HG02840 (cell line): Measurements from ENCODE around the gene PRKG1.
"Not testable (repeated sequence)": the region's sequence is repeated elsewhere in the genome, so short reads cannot be mapped to it uniquely, and the experiment has no call there.

Source experiments
- ATAC-seq: cut with Tn5 transposase; IDR thresholded peaks from one replicate; pipeline ENCODE4 v1.9.1; 2021; ENCODE audit warnings: mild to moderate bottlenecking, moderate library complexity, moderate number of reproducible peaks; ENCODE audit not compliant: unreplicated experiment, low FRiP score

PRKG1 gene

GRCh38 chr10:51669041-51669440 lies 594.8 kb downstream of the PRKG1 start:
- ATAC-seq: no peak

DNA sequence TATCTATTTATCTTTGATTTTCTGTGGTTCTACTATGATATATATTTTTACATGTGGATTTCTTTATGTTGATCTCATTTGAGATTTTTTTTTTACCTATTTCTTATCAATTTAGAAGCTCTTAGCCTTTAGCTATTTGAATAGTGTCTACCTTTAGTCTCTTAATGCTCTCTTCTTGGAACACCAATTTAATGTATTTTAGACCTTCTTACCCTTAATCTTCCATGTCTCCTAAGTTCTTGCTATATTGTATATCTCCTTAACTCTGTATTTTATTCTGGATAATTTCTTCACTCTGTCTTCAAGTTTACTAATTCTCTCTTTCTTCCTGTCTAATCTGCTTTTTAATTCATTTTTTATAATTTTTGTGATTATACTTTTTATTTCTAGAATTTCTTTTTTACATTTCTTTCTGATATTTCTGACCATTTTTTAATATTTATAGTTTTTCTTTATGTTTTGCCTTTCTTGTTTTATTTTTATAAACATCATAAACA lies 597.8 kb downstream of the PRKG1 start:
- ATAC-seq: no peak

GRCh38 chr10:51675088-51675487 lies 600.8 kb downstream of the PRKG1 start:
- no peak for ATAC-seq

GRCh38 chr10:51679841-51680240 lies 605.6 kb downstream of the PRKG1 start:
- ATAC-seq: no peak

DNA sequence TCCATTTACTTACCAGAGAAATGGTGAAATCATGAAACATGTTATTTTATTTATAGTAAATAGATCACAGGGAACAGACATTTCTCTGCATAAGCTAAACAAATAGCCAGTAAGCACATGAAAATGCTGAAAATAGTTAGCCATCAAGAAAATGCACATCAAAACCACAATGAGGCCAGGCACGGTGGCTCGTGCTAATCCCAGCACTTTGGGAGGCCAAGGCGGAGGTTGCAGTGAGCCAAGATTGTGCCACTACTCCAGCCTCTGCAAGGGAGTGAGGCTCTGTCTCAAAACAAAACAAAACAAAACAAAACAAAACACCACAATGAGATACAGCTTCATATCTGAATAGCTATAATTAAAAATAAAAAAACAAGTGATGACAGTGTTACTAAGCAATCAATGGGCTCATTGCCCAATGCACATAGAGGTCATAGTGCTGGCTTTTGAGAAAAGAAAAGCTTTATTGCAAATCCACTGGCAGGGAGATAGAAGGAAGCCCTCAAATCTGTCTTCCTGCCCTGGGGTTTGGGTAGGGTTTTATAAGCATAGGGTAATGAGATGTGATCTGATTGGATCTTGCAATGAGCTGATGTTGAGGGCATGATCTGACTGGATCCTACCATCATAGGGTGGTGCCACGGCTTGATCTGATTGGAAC lies 608.9 kb downstream of the PRKG1 start:
- ATAC-seq: no peak

DNA sequence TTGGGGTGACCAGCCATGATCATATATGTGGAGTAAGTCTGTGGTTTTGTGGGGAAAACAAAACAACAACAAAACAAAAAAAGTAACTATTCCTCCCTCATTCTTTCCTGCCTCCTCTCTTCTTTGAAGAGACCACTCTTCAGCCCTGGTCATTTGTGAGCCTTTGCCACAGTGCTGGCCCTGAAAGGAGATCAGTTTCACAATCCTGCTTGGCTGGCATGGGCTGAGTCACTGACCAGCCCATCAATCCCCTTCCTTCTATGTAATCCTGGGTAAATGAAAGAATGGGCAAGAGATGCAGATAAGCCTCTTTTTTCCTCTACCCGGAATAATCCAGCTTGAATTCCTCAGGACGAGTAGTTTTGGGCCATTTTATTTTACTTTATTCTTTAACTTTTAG lies 611.5 kb downstream of the PRKG1 start:
- ATAC-seq: no peak

DNA sequence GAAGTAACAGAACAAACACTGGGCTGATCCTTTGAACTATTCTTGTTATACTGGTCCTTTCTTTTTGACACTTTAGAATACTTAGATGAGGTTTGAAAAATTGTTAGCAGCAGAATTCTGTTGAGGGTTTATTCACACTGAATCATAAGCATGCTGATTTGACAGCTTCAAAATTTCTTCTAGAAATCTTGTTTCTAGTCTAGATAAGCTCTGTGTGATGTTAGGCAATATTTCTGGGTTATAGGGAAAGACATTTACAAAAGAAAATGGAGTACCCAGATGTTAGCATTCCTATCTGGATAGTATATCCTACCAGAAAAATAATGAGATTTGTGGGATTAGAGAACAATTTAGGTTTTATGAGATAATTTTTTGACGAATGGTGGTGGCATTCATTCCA lies 613.0 kb downstream of the PRKG1 start:
- no peak for ATAC-seq

GRCh38 chr10:51688826-51689225 lies 614.5 kb downstream of the PRKG1 start:
- ATAC-seq: not testable (repeated sequence)

DNA sequence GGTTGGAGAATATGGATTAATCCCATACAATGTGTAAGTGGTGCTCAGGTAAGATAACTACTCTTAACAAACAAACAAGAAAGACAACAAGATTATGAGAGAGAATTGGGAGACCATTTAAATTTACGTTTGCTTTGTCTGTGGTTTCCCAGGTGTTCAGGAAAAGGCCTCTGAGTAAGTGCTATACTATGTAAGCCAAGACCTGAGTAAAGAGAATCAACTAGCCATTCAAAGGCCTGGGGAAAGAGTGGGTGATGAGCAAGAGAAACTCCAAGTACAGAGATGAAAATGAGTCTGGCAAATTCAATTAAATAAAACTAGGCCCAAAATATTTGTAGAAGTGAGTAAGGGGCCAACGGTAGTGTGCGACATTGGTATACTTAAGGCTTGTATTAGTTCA lies 615.2 kb downstream of the PRKG1 start:
- no peak for ATAC-seq

DNA sequence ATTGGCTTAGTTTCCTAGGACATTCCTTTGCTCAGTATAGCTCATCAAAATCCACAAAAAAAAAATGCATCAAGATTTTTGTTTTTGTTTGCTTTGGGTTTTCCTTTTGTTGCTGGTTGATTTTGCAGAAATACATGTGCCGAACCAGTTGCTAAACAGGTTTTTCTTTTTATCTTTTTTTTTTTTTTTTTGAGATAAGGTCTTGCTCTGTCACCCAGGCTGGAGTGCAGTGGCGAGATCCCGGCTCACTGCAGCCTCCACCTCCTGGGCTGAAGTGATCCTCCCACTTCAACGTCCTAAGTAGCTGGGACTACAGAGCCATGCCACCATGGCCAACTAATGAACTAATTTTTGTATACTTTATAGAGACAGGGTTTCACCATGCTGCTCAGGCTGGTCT lies 616.8 kb downstream of the PRKG1 start:
- ATAC-seq: no peak

- no peak for ATAC-seq
Measured at GRCh38 chr10:51694086-51694768, 619.9 kb downstream of the PRKG1 start.

GRCh38 chr10:51696251-51696650 lies 622.0 kb downstream of the PRKG1 start:
- ATAC-seq: no peak

- ATAC-seq: no peak
Measured at GRCh38 chr10:51698473-51699063, 624.3 kb downstream of the PRKG1 start.

DNA sequence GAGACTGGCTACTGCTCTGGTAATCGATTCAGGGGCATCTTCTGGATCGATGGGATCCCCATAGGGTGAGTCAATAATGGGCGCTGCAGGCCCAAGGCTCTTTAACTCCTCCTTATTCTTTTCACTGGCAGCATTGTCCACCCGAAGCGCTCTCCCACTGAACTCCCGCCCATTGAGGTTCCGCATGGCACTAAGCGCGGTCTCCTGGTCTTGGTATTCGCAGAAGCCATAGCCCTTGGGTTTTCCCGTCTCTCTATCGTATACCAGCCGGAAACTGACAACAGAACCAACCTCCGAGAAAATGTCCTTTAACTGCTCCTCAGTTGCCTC lies 624.8 kb downstream of the PRKG1 start:
- ATAC-seq: peak; percentile 31

DNA sequence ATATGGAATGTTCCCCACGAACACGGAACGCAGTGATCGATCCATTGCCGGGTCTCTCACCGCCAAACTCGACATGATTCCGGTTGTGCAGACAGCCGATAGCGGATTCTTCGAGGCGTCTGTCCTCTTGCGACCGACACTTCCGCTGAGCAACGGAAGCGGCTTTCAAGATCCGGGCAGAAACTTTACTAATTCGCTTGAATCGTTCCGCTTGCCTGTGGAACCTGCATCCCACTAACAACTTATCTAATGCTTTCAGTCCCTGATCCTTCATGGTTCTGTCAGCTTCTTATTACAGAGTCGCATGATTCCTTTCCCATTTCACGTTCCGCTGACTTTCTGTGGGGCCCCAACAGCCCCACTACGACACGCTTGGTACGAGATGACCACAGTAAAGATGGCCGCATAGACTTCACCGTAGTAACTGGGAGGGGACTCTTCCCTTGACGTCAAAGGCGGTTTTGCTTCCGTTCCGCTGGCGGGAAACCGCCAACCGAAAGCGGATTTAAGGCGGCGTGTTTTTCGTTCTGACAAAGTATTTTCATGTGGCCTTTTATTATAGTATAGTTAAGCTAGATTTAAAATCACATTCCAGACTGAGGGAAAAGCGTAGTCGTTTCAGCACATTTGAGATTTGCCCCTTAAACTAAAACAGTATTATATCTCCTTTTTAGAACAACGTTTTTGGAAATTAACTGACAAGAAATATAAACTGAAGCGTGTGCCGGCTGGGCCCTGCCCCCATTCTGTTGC lies 625.4 kb downstream of the PRKG1 start, which contains the start of gene CSTF2T:
CSTF2T (minus strand) TSS at position 121 of the 753 bp plus-strand sequence; CDS start at position 75, 46 bp downstream.
- peak; percentile 93 for ATAC-seq

- ATAC-seq: no peak
Measured at GRCh38 chr10:51700228-51700817, 626.0 kb downstream of the PRKG1 start.

DNA sequence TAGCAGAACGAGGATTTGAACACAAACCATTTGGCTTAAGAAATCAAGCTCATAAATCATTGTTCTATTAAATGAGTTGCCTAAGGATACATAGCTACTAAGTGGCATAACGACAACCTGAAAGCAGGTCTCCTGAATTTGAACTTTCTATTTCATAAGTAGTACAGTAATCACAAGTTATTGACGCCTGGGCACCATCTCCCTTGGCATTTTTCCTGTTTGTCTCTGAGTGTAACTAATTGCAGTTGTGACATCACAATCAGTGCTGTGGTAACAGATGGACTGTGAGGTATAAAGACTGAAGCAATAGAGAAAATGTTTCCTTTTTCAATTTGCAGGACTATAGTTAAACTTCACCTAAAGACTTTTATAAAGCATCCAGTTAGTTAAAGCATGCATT lies 631.5 kb downstream of the PRKG1 start:
- ATAC-seq: no peak

DNA sequence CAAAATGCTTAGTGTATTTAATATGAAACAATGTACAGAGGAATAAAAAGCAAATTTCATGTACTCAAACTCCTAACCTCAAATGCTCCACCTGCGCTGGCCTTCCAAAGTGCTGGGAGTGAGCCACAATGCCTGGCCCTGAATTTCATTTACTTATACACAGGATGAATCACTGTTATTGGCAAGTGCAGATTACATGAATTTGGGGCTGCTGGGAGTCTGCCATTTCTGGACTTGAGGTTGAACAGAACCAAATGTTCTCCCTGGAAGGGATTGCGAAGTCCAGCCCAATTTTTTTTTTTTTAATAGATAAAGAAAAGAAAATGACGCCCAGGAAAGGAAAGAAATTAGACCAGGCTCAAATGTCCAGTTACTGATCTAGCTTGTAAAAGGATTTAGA lies 631.9 kb downstream of the PRKG1 start:
- ATAC-seq: no peak

DNA sequence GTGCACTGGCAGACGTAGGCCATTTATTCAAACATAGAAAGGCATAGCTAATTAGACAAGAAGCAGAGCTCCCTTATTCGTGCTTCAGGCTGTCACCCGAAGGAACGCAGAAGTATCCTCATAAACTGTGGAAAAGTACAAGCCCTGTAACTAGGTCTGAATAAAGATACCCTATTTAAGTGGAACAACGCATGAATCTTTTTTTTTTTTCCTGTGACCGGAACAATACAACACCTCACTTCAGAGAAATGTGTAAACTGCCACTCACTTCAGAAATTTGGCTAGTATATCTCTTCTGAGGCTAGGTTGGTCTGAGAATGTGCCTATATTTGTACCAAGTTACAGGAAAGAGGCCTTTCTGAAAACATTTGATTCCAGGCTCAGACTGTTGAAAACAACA lies 633.1 kb downstream of the PRKG1 start:
- ATAC-seq: no peak

- ATAC-seq: no peak
Measured at GRCh38 chr10:51707821-51708424, 633.6 kb downstream of the PRKG1 start.
